Peyer's patch (tissue), 4 donors: Measurements from ENCODE around the gene OR51B5.

Experiments used
- POLR2A ChIP-seq, 2 donors: fragments of 450-650 bp; IDR thresholded peaks; one replicate each; pipeline ENCODE4 v1.5.1; 2017; ENCODE audit warnings: antibody characterized with exemption in 2 of 2, mild to moderate bottlenecking in 2 of 2, moderate library complexity in 2 of 2
- TF ChIP-seq, protein P1 (sequence below), 6 experiments: fragments of 450-650 bp in 4 of 6; fragments of 200-600 bp in 2 of 6; sonication (generic) in 1 of 6; IDR thresholded peaks; one replicate each; pipeline ENCODE4 v1.5.1; 2017 to 2019; ENCODE audit warnings: antibody characterized with exemption in 6 of 6, mild to moderate bottlenecking in 3 of 6, moderate library complexity in 1 of 6

DNA sequence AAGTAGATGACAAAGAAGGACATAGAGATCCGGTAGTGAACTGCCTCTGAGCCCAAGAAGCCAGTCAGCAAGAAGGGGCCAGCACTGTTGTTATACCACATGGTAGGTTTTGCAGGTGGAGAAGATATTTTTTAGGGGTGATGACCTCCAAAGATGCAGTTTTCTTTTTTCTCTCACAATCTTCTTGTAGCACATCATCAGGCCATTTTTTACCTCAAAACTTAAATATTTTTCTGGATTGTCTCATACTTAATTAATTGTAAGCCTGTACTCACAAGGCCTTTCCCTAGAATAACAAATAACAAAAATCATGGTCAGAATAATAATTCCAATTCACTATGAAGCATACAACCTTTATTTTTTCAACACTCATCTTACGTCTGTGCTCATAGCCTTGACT lies 41.5 kb downstream of the OR51B5 start, which contains the start of gene OR51B4:
- TF ChIP-seq, protein P1, sequence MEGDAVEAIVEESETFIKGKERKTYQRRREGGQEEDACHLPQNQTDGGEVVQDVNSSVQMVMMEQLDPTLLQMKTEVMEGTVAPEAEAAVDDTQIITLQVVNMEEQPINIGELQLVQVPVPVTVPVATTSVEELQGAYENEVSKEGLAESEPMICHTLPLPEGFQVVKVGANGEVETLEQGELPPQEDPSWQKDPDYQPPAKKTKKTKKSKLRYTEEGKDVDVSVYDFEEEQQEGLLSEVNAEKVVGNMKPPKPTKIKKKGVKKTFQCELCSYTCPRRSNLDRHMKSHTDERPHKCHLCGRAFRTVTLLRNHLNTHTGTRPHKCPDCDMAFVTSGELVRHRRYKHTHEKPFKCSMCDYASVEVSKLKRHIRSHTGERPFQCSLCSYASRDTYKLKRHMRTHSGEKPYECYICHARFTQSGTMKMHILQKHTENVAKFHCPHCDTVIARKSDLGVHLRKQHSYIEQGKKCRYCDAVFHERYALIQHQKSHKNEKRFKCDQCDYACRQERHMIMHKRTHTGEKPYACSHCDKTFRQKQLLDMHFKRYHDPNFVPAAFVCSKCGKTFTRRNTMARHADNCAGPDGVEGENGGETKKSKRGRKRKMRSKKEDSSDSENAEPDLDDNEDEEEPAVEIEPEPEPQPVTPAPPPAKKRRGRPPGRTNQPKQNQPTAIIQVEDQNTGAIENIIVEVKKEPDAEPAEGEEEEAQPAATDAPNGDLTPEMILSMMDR (IDR thresholded peaks at IDR 0.05), result no peak
- TF ChIP-seq POLR2A (IDR thresholded peaks at IDR 0.05), result no peak
